Stimulated activated CD4-positive, alpha-beta T cell treated with anti-CD3 and anti-CD28 coated beads, Interleukin-12 subunit alpha, Interleukin-12 subunit beta, amount 100 ng/mL, for 4 hours (primary cell): ENCODE data around the gene FSTL4.

Experiments
- DNase-seq: peaks from one replicate; pipeline ENCODE4 v3.0.0-alpha.2; 2020

Gene FSTL4

DNA sequence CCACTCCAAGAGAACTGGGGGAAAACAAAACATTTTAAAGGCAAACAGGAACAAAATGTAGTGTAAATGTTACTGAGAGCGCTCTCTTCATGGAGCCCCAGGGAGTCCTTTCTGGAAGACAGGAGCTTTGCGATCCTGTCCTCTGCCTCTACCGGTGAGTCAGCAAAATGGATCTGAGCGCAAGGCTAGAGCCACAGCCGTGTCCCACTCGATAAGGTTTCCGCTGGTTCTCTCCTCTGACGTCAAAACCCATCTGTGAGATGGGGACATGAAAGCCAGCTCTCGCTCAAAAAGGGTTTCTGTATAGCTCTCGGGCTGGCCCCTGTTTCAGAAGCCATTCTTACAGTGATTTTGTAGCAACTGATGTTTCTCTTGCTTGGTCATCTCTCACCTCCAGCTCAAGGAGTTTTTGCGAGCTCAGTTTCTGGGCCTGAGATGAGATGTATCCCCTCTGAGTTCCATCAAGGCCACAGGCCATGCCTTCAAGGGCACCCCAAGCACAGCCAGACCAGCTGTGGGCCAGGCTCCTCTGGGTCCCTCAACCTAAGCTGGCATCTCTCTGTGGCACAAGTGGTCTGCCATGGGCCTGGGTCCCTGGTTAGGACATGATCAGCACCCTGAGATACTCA is 101.6 kb downstream of the FSTL4 start:
- no peak for DNase-seq

- DNase-seq = no peak
These were observed 102.6 kb downstream of the FSTL4 start for GRCh38 chr5:133509742-133510079.

DNA sequence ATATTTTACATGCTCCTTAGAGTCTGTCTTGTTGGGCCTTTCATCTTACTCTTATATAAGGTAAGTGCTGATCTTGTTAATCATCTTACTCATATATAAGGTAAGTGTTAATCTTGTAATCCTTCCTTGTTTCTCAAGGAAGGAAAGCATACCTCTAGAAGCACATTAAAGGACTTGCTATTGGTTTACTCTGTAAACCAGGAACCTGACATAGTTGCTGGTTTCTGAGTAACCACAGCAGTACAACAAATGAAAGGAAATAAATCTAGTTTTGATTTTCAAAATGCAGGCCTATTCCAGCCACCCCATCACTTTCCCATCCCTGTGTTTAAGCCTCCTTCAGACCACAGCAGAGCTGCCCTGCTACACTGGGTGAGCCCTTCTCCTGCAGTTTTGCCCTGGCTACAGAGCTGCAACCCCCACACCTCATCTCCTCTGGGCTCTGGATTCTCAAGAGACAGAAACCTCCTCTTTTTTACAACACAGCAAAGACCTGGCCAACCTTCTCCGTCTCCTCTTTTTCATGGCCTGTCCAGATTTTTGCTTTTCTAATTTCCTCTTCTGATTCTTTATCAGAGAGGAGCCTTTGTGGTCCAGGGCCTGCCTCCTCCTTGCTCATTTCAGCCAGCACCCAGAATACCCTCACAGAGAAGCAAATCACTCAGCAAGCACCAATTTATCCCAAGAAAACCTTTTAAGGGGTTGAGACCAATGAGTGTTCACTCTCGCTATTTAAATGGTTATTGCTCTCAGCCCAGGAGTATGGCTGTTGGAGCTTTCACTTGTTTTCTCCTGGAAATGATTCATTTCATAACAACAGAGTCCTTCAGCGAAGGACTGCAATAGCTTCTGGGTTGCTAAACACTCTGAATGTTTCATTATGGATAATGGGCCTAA is 103.2 kb downstream of the FSTL4 start:
- no peak for DNase-seq

DNA sequence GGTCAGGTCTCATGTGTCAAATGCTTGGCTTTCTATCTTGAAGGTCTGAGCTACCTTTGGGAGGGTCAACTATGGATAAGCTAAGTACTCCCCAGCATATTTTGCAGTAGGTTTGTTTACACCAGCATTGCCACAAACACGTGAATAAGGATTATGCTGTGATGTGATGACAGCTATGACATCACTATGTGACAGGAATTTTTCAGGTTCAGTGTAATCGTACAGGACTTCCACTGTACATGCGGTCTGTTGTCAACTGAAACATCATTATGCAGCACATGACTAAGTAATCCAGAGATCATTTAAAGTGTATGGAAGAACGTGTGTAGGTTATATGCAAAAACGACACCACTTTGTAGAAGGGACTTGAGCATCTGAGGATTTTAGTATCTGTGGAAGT is 104.0 kb downstream of the FSTL4 start:
- DNase-seq = no peak

DNA sequence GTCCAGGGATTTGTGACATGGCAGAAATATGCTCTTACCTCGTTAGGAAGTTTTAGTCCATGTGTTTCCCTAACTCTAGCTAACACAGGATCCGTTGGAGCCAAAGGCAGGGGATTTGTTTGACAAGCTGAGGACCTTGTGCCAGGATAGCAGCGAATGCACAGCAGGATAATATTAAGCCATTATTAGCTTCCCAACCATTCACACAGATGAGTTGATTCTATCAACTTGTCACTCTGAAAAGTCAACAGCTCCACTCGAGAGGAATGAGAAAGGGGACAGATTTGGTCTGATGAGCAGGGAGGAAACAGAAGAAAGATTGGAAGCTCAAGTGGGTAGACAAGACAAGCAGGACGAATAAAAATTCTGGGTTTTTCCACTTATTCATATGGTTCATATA is 106.2 kb downstream of the FSTL4 start:
- no peak for DNase-seq

DNA sequence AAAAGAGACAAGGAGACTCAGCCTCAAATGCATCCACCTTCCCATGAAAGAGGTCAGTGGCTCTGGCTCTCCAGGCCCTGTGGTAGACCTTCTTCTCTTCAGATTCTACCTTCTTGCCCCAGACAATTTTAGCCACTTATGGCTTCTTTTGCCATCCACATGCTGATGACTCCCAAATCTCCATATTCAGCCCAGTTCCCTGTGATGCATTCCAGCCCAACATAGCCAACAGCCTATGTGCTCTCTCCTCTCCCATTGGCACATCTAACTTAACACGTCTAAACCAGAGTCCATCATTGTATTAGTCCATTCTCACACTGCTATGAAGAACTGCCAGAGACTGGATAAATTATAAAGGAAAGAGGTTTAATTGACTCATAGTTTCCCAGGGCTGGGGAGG is 108.8 kb downstream of the FSTL4 start:
- DNase-seq = no peak

- no peak for DNase-seq
These were observed 112.4 kb downstream of the FSTL4 start for GRCh38 chr5:133499895-133500294.

DNA sequence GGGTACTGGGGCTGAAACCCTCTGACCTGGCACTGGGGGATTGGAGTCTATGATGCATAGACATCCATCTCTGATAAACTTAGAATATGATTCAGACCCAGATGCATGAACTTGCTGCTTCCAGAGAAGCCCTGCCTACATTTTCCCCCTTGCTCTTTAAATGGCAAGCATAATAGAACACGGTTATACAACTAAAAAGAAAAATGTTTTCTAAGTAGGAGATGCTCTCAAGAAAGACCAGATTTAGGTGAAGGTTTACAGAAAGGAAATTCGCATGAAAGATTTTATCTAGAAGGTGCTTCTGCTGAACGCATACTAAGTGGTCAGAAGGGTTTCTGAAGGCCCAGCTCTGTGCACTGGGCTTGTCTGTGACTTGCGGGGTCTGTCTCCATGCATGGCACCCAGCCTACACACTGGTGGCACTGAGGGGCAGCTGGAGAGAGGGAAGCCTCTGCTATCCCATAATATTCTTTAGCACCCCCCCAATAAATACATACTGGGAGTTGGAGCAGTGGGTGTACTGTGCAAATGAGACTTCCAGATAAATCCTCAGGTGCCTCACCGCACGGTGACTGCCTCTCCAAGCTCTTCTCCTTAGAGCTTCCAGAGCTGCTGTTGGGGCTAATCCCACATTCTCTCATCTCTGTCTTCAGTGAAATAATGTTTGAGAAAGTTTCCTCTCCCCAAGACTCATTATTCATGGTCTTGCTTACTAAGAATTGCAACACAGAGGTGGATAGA is 114.6 kb downstream of the FSTL4 start:
- no peak for DNase-seq

DNA sequence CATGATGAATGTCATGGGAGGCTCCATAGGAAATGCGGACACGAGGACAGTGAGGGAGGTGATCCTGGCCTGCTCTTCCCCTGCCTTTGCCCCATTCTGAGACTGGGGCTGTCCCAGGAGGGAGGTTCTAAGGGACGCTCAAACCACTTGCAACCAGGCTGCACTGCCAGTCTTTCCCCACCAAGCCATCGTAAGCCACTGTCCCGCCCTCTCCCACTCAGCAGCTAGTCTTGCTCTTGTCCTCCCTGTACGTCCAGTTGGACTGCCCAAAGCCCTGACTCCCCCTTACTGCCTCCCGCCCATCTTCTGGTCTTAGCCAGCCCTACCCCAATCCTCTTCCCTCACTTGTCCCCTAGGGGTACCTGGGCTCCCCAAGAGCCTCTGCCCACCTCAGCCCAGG is 115.7 kb downstream of the FSTL4 start:
- DNase-seq = no peak

DNA sequence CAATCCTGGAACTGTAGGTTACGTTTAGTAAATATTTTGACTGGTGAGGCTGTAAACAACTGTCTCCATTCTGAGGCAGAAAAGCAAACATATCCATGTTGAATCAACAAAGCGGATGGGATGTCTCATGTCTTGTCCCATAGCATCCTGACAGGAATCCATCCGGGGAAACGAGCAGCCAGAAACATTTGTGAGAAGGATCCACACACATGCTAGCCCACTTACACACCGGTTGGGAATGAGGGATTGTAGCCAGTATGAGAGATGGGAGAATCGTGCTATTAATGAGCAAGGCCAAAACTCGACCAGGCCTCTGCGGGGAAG is 117.5 kb downstream of the FSTL4 start:
- DNase-seq = no peak

GRCh38 chr5:133494232-133494922 is 118.0 kb downstream of the FSTL4 start:
- DNase-seq = no peak

DNA sequence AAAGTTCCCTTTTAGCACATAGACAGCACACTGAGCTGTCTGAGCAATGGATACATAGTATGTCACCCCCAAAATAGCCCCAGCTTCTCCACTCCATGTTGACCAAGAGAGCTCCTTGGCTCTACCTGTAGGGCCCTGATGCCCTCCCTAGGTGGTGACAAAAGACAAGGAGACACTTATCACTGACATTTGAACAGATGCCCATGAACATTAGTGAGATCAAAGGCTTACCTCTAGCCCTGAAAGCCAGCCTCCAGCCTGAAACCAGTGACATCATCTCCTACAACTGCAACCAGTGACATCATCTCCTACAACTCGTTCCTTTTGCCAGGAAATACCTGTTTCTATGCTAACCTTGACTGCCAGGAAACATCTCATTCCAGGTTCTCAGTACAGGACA is 122.7 kb downstream of the FSTL4 start:
- no peak for DNase-seq

DNA sequence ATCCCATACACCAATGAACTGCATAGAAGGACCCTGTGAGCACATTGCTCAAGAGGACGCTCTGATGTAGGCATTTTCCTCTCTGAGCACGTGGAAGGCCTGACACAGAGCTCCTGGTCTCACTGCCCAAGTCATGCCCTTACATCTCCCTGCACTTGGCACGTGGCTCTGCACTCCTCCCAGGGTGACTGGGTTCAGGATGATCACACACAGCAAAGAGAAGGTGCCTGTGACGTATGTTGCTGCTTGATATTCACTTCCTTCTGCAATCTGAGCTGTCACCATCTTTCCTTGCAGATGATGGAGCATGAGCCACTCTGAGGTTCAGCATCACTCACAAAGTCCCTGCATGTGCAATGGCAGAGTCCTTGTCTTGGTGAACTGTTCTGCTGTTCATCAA is 125.2 kb downstream of the FSTL4 start:
- no peak for DNase-seq

GRCh38 chr5:133485468-133485867 is 126.9 kb downstream of the FSTL4 start:
- DNase-seq = no peak

- no peak for DNase-seq
These were observed 128.8 kb downstream of the FSTL4 start for GRCh38 chr5:133483406-133484090.

GRCh38 chr5:133482028-133482427 is 130.3 kb downstream of the FSTL4 start:
- DNase-seq = no peak

DNA sequence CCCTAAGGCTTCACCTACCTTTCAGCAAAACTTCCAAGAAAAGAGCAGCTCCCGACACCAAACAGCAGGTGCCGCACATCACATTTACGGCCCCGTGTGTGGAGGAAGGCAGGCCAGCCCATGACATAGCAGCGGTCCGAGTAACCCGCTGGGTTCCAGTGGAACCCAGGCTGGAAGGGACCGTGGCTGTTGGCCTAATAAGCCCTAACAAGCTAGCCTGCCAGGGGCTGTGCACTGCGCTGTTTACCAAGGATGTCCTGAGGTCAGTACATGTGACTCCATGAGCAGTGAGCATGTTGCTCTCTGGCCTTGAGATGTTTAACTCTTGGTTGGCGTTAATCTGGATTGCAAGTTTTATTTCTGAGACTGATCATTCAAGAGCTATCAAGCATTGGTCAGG is 131.5 kb downstream of the FSTL4 start:
- DNase-seq = no peak

- no peak for DNase-seq
These were observed 132.0 kb downstream of the FSTL4 start for GRCh38 chr5:133480366-133480765.

DNA sequence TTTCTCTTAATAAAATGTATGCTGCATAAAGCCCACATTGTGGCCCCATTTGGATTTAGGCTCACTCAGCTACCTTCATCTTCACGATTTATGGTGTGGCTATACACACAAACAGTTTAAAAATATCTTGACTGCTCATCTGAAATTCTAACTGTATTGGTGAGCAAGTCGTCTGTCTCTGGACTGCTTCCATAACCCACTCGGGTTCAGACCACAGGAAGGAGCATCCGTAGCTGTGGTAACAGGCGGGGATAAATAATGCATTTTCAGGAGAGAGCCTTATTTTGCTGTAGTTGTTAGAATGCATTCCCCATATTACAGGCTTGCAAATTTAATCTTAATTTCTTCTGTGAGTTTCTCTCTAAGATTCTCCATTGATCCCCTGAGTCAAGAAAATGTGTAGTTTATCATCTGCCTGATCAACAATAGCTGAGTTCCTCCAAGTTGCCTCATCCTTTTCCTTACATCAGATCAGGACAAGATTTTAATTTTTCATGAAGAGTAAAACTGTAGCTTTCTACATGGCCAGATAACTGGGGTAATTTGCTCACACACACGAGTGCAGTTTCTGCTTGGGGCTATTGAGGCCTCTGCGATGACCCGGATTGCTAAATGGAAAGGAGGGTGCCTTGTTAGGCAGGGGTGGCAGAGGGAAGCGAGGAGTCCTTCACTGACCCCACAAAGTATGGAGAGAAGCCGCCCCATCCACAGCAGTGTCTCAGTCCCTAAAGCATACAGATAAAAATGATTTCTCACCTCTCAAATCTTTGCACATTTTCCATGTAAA is 133.9 kb downstream of the FSTL4 start:
- no peak for DNase-seq

DNA sequence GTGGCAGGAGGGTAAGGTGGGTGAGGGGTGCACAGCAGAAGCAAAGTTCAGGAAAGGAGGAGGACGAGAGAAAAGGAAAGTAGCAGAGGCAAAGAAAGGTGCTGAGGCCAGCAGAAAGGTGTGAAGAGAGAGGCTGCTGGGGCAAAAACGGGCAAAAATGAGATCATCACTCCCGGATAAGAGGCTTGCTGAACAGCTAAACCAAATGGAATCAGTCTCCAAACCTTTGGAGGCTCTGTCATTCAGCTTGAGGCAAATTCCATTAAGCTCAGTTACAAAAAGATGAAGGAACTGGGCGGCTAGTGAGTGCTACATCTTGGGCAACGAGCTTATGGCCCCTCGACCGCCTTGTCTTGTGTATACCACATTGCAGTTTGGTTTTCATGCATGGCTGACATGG is 136.4 kb downstream of the FSTL4 start:
- DNase-seq = no peak

- DNase-seq = no peak
These were observed 137.3 kb downstream of the FSTL4 start for GRCh38 chr5:133474851-133475590.
